GM10248 (cell line): ENCODE measurements around the gene PHRF1.

ENCODE experiments used
- CTCF ChIA-PET: fragments of 300-600 bp; sonication (Branson Sonifier 250); formaldehyde crosslinking; extraction: SDS; loops from one replicate; lab custom pipeline; 2021; ENCODE audit warnings: antibody characterized with exemption; lab: Yijun Ruan, JAX
- POLR2A ChIA-PET: fragments of 350-650 bp; sonication (Branson Sonifier 250); formaldehyde crosslinking; extraction: SDS; loops from one replicate; lab custom pipeline; 2020; ENCODE audit warnings: antibody characterized with exemption; lab: Yijun Ruan, JAX
- DNase-seq: peaks from one replicate; pipeline ENCODE4 v3.0.0; 2012; ENCODE audit errors: extremely low spot score
- TF ChIP-seq, protein P1 (sequence below): IDR thresholded peaks from 2 replicates; pipeline ENCODE4 v1.5.1; 2012; ENCODE audit warnings: mild to moderate bottlenecking, low read depth; ENCODE audit errors: extremely low read depth, missing control alignments, control extremely low read depth

Gene PHRF1

DNA sequence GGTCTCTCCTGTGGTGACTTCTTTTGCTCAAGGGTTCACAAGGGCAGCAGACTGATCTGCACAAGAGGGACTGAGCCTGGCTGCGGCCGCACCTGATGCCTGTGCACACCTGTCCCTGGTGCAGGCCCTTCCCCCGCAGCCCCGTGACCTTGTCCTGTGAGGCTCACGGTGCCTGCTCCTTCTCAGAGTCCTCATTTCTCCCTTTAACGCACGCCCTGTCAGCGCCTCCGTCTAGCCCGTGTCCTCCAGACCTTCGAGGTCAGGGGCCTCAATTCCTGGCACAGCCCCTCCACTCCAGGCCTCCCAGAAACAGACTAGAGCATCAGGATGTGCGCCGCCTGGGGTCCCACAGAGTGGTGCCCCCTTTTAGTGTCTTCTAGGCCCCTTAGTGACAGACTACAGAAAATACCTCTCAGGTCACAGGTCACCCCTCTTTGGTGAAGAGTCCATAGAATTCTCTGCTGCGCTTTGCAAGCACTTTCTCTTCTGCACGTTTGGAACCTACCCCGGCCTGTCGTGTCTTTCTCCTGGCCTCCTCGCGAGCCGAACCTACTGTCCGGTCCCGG lies 59.8 kb downstream of the PHRF1 start:
- ChIA-PET POLR2A (no interaction called here), CTCF (no interaction called here)
- no peak for DNase-seq
- TF ChIP-seq, protein P1, sequence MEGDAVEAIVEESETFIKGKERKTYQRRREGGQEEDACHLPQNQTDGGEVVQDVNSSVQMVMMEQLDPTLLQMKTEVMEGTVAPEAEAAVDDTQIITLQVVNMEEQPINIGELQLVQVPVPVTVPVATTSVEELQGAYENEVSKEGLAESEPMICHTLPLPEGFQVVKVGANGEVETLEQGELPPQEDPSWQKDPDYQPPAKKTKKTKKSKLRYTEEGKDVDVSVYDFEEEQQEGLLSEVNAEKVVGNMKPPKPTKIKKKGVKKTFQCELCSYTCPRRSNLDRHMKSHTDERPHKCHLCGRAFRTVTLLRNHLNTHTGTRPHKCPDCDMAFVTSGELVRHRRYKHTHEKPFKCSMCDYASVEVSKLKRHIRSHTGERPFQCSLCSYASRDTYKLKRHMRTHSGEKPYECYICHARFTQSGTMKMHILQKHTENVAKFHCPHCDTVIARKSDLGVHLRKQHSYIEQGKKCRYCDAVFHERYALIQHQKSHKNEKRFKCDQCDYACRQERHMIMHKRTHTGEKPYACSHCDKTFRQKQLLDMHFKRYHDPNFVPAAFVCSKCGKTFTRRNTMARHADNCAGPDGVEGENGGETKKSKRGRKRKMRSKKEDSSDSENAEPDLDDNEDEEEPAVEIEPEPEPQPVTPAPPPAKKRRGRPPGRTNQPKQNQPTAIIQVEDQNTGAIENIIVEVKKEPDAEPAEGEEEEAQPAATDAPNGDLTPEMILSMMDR, result no peak

DNA sequence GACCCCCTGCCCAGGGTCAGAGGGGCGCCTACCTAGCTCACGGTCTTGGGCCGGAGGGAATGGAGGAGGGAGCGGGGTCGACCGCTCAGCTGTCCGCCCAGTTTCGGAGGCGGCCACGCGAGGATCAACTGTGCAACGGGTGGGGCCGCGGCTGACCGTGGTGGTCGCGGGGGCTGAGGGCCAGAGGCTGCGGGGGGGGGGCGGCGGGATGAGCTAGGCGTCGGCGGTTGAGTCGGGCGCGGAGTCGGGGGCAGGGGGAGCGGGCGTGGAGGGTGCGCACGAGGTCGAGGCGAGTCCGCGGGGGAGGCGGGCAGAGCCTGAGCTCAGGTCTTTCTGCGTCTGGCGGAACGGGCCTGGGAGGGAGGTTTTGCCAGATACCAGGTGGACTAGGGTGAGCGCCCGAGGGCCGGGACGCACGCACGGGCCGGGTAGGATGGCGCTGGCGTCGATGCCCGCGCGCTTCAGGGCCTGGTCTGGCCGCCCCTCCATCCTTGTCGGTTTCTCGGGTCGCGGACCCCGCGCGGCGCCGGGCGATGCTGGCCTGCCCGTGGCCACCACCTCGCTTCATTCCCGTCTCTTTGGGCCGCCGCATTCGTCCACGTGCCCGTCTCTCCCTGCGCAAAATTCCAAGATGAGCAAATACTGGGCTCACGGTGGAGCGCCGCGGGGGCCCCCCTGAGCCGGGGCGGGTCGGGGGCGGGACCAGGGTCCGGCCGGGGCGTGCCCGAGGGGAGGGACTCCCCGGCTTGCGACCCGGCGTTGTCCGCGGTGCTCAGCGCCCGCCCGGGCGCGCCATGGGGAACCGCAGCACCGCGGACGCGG lies 60.5 kb downstream of the PHRF1 start, which contains the start of gene DRD4:
TSS of gene DRD4 (plus strand) at position 759 of the 822 bp plus-strand sequence. CDS start at position 795, 36 bp downstream.
- DNase-seq, result no peak
- ChIA-PET CTCF (no interaction called here), POLR2A (no interaction called here)

DNA sequence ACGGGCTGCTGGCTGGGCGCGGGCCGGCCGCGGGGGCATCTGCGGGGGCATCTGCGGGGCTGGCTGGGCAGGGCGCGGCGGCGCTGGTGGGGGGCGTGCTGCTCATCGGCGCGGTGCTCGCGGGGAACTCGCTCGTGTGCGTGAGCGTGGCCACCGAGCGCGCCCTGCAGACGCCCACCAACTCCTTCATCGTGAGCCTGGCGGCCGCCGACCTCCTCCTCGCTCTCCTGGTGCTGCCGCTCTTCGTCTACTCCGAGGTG lies 61.0 kb downstream of the PHRF1 start:
- DNase-seq, result no peak
- CTCF ChIA-PET, result no interaction called here
- POLR2A ChIA-PET, result no interaction called here
- TF ChIP-seq, protein P1, result no peak

More for the DNA sequence above, 60.5 kb downstream of the PHRF1 start, which contains the start of gene DRD4:
- TF ChIP-seq, protein P1, result no peak

DNA sequence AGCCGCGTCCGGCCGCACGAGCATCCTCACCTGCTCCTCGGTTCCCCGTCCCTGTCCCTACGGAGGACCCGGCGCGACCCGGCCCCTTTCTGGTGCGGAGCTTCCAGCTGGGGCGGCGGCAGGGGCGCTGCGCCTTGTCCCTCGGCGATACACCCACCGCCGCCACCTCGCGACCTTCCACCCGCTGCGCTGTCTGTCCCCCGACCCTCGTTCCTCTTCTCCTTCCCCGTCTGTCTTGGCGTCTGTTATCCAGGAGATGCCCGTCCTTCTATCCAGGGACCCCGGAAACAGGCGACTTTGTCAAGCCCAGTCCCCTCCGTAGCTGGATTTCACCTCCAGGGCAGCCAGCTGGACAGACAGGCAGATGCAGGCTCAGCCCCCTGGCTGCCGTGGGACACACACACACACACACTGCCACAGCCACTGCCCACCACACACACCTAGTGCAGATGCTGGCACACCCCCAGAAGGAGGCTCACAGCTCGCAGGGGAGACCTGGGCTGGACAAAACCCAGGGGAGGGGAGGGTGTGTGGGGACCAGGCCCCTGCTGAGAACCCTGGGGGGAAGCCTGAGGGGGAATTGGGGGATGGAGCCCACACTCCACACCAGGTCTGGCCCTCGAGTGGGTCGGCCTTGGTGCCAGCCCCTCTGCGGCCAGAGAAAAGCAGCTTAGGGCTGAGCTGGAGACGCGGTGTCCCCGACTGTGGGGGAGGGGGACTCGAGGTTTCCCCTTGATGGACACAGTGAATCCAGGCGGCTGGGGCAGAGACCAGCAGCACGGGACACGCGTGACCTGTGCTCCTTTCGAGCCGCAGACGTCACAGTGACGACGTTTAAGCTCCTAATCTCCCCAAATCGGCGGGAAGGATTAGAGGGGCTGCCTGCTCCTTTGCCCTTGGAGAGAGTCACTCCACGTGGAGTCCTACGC lies 61.6 kb downstream of the PHRF1 start:
- TF ChIP-seq, protein P1, result no peak
- no peak for DNase-seq
- POLR2A ChIA-PET, result no interaction called here
- CTCF ChIA-PET, result no interaction called here

DNA sequence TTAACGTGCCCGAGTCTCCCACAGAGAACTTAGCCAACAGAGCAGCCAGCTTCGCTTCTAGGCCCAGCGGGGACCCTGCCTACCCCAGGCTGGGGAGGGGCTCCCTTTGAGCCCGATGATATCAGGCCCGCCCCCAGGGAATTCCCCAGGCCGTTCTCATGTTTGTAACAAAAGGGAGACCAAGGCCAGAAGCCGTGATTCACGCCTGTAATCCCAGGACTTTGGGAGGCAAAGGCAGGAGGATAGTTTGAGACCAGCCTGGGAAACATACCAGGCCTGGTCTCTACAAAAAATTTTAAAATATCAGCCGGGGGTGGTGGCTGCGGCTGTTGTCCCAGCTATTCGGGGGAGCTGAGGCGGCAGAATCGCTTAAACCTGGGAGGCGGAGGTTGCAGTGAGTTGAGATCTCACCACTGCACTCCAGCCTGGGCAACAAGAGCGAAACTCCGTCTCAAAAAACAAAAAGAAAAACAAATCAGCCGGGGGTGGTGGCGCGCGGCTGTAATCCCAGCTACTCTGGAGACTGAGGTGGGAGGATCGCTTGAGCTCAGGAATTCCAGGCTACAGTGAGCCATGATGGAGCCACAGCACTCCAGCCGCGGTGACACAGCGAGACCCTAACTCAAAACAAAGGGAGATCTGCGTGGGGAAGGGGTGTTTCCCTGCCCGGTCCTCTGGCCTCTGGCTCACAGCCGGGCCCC lies 62.5 kb downstream of the PHRF1 start:
- DNase-seq, result no peak
- TF ChIP-seq, protein P1, result no peak
- ChIA-PET POLR2A (no interaction called here), CTCF (interaction anchor here (1.0 kb wide), 1 partner anchor 23 kb away, joined by 3 read pairs; no protein-coding TSS in a partner anchor)
